OCI-LY7 (cell line): Measurements from ENCODE around the gene SLC26A8.

ENCODE experiments used
- CTCF ChIP-seq: fragments of 200-600 bp; sonication (generic); conservative IDR thresholded peaks from 2 replicates; pipeline ENCODE4 v1.5.1; 2014; ENCODE audit warnings: mild to moderate bottlenecking, antibody characterized with exemption, low read length, moderate library complexity, mixed read lengths
- EZH2phosphoT487 ChIP-seq: fragments of 200-600 bp; sonication (generic); IDR thresholded peaks from 2 replicates; pipeline ENCODE4 v1.6.1; 2018; ENCODE audit warnings: low read depth, borderline replicate concordance, mild to moderate bottlenecking, mixed run types, antibody characterized with exemption, low read length, moderate library complexity, mixed read lengths

- TF ChIP-seq CTCF (no peak), EZH2phosphoT487 (no peak)
Observed at GRCh38 chr6:36054415-36054814, 30.0 kb upstream of the SLC26A8 start.
